KOPT-K1 (cell line): ENCODE measurements around the gene NDUFV2.
"Not testable (repeated sequence)": the region's sequence is repeated elsewhere in the genome, so short reads cannot be mapped to it uniquely, and the experiment has no call there.

Experiments
- H3K27ac ChIP-seq: fragments of 200-600 bp; sonication (generic); 2 replicates; pipeline ENCODE4 v1.5.1; 2016; ENCODE audit warnings: antibody characterized with exemption, mild to moderate bottlenecking, low read depth, low read length; ENCODE audit not compliant: poor library complexity, severe bottlenecking
- H3K36me3 ChIP-seq: fragments of 200-600 bp; sonication (generic); 2 replicates; pipeline ENCODE4 v1.5.1; 2017; ENCODE audit warnings: antibody characterized with exemption, mild to moderate bottlenecking, low read length, moderate library complexity; ENCODE audit not compliant: insufficient read depth
- H3K9me3 ChIP-seq: fragments of 200-600 bp; sonication (generic); 2 replicates; pipeline ENCODE4 v1.5.1; 2017; ENCODE audit warnings: antibody characterized with exemption, low read length, mild to moderate bottlenecking; ENCODE audit not compliant: insufficient read depth, poor library complexity, severe bottlenecking

Gene NDUFV2

DNA sequence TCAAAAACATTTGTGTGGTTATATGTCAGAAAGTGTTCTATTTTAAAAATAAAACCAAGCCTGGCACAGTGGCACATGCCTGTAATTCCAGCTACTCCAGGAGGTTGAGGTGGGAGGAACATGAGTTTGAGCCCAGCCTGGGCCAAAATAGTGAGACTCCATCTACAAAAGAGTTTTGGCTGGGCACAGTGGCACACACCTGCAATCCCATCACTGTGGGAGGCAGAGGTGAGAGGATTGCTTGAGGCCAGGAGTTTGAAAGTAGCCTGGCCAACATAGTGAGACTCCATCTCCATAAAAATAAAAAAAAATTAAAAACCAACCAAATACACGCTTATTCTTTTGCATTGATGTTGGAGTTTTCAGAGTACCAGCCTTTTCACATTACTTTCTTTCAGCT lies 43.7 kb downstream of the NDUFV2 start:
- H3K27ac ChIP-seq: no peak overlapping the region
- no peaks in the 10 kb centered on the region for H3K36me3 ChIP-seq
- H3K9me3 ChIP-seq: no peaks in the 10 kb centered on the region

- H3K9me3 ChIP-seq: no peaks in the 10 kb centered on the region
- H3K36me3 ChIP-seq: no peaks in the 10 kb centered on the region
- peak overlapping the region; percentile 7 for H3K27ac ChIP-seq
Measured at GRCh38 chr18:9147440-9148202, 45.1 kb downstream of the NDUFV2 start.

DNA sequence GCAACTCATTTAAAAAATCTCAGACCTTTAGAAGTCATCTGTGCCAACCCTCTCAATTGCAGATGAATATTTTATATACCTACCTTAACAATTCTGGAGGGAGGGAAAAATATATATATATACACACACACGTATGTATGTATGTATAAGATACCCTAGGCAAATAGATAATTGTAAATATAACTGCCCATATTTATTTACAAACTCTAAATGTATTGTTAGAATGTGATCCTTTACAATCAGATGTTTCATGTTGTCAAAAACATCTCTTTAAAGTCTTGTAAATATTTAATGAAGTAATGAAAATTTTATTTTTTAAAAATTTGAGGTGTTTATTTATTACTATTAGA lies 45.7 kb downstream of the NDUFV2 start:
- Histone ChIP-seq H3K9me3 (no peaks in the 10 kb centered on the region), H3K36me3 (no peaks in the 10 kb centered on the region), H3K27ac (peak overlapping the region; percentile 7)

GRCh38 chr18:9150121-9150520 lies 47.6 kb downstream of the NDUFV2 start:
- Histone ChIP-seq H3K9me3 (no peaks in the 10 kb centered on the region), H3K27ac (no peak overlapping the region), H3K36me3 (peaks cover 6% of the 10 kb centered on the region; the same call in 1 of the 2 replicates)

GRCh38 chr18:9153256-9153655 lies 50.8 kb downstream of the NDUFV2 start:
- no peaks in the 10 kb centered on the region for H3K9me3 ChIP-seq
- H3K36me3 ChIP-seq: peaks cover 6% of the 10 kb centered on the region; the same call in 1 of the 2 replicates
- H3K27ac ChIP-seq: no peak overlapping the region

GRCh38 chr18:9156604-9157249 lies 54.2 kb downstream of the NDUFV2 start:
- H3K9me3 ChIP-seq: peaks cover 1% of the 10 kb centered on the region
- no peak overlapping the region for H3K27ac ChIP-seq
- H3K36me3 ChIP-seq: peaks cover 6% of the 10 kb centered on the region; the same call in 1 of the 2 replicates

DNA sequence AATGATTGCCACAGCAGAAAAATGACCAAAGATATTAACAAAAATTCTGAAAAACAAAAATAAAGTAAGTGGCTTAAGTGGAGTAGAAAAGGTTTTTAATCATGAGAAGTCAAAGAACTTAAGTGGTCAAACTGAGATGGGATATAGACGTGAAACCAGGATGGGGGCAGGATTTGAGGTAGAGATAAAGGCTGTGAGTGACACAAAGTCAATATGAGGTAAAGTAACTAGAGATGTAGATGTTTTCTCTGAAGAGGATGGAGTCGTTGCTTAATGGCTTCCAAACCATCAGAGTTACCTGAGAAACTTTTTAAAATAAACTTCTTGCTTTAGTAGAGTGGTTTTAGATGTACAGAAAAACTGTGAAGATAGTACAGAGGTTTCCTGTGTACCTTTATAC lies 55.3 kb downstream of the NDUFV2 start:
- Histone ChIP-seq H3K36me3 (peaks cover 13% of the 10 kb centered on the region; the same call in 1 of the 2 replicates), H3K27ac (no peak overlapping the region), H3K9me3 (peaks cover 12% of the 10 kb centered on the region)

- peaks cover 34% of the 10 kb centered on the region for H3K9me3 ChIP-seq
- no peak overlapping the region for H3K27ac ChIP-seq
- 0 out of 2 replicates have a peak, but pooled peaks cover 7% of the 10 kb centered on the region for H3K36me3 ChIP-seq
Measured at GRCh38 chr18:9160014-9160413, 57.5 kb downstream of the NDUFV2 start.

- peaks cover 39% of the 10 kb centered on the region for H3K9me3 ChIP-seq
- H3K36me3 ChIP-seq, H3K27ac ChIP-seq: not testable (repeated sequence)
Measured at GRCh38 chr18:9162663-9163062, 60.2 kb downstream of the NDUFV2 start.

GRCh38 chr18:9164149-9164548 lies 61.6 kb downstream of the NDUFV2 start:
- H3K27ac ChIP-seq, H3K36me3 ChIP-seq: not testable (repeated sequence)
- peaks cover 39% of the 10 kb centered on the region for H3K9me3 ChIP-seq

- H3K27ac ChIP-seq, H3K36me3 ChIP-seq: not testable (repeated sequence)
- peaks cover 40% of the 10 kb centered on the region for H3K9me3 ChIP-seq
Measured at GRCh38 chr18:9165883-9166282, 63.4 kb downstream of the NDUFV2 start.

GRCh38 chr18:9169515-9169914 lies 67.0 kb downstream of the NDUFV2 start:
- H3K36me3 ChIP-seq, H3K27ac ChIP-seq: not testable (repeated sequence)
- H3K9me3 ChIP-seq: peaks cover 20% of the 10 kb centered on the region

- H3K27ac ChIP-seq, H3K9me3 ChIP-seq: not testable (repeated sequence)
Measured at GRCh38 chr18:9171919-9172318, 69.4 kb downstream of the NDUFV2 start.

GRCh38 chr18:9172506-9173127 lies 70.1 kb downstream of the NDUFV2 start:
- Histone ChIP-seq H3K9me3 (peaks cover 9% of the 10 kb centered on the region), H3K36me3 (no peaks in the 10 kb centered on the region), H3K27ac (no peak overlapping the region)

More at GRCh38 chr18:9171919-9172318, 69.4 kb downstream of the NDUFV2 start:
- H3K36me3 ChIP-seq: not testable (repeated sequence)

- H3K27ac ChIP-seq: no peak overlapping the region
- peaks cover 9% of the 10 kb centered on the region for H3K9me3 ChIP-seq
- no peaks in the 10 kb centered on the region for H3K36me3 ChIP-seq
Measured at GRCh38 chr18:9173770-9174233, 71.3 kb downstream of the NDUFV2 start.
